Adipose tissue (tissue), 3 donors: Measurements from ENCODE around the gene ZNF446. TPM values are rescaled to one million over a fixed set of nuclear protein-coding genes. Genes with fewer than 3 reads are reported as not detected.

Experiments
- H3K27ac ChIP-seq: one replicate; pipeline ENCODE4 v1.5.1; 2013; ENCODE audit warnings: low read depth, low read length
- WGBS, 3 donors: extraction: QIAGEN DNeasy Blood & Tissue Kit; methylation state at CpG; one replicate each; pipeline ENCODE4 v1.1.7; 2013; 5-methylcytosine and 5-hydroxymethylcytosine counted together
- polyA plus RNA-seq, 3 donors: library from polyadenylated mRNA; stranded (reverse); fragments of 200-250 nt; gene quantifications; one replicate each; pipeline ENCODE4 v1.2.3, GENCODE V29; 2013
- donor health status: healthy with polysubstance abuse.
- donor health status: Bipolar disorder and iron deficiency.
- donor health status: healthy.

ZNF446 gene
- polyA plus RNA-seq, 3 donors: 7.3 to 8.8 (median 7.8) TPM

DNA sequence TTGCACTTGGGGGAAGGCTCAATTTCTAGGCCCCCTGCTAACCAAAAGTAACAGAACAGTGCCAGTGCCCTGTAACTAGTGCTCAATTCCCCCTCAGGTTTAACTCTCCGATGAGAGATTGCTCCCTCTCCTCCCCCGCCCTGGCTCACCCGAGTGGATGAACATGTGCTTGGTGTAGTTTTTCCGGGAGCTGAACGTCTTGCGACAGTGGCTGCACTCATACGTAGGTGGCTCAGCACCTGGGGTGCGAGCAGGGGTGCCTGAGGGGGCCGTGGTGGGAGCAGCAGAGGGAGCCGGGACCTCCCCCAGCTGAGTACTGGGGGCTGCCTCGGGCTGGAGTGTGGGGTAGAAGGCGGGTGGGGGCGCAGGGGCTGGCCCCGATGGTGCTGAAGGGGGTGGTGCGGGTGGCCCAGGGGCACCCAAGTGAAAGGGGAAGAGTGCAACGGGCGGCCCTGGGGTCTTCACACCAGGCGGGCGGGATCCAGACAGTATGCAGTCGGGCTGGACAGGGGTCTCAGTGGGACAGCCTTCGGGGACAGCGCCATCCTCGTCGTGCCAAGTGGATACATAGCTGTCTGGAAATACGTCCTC, 40.2 kb downstream of the ZNF446 start:
- no peak overlapping the region for H3K27ac ChIP-seq
- WGBS, 3 donors: 84 to 89% (median 84%) methylated on average over 25 of the region's 25 CpGs

DNA sequence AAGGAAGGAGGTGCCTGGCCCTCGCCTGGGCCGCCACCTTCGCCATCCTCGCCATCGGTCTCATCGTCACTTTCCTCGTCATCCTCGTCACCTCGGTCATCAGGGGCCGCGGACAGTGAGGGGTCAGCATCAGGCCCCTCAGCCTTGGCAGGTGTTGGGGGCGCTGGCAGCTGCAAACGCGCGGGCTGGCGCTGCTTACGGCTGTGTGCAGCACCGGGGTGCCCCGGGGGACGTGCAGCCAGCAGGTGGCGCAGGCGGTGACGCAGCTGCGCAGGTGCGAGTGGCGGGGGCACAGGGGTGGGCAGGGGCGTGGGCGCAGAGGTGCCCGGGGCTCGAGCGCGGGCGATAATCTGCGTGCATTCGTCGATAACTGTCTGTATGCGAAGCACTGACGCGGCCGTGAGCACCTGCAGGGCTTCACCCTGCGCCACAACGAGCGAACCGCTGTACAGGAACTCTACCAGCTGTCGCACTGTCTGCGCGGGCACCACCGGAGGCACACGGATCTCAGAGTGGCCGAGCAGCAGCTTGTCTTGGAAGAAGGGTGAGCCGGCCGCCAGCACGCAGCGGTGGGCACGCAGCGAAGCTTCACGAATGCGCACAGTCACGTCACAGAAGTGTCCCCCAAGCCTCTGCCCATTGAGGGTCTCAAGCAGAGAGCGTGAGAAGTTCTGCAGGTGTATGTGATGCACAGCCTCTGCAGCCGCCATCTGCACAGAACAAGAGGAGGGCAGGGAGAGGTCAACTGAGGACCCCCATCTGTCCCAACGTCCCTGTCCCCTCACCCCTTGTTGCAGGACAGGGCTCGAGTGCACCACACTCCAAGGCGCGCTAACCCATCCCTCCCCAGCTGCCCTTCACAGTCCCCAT, 41.0 kb downstream of the ZNF446 start:
- H3K27ac ChIP-seq: no peak overlapping the region
- WGBS, 3 donors: 88 to 93% (median 91%) methylated on average over 64 to 65 of the region's 65 CpGs

DNA sequence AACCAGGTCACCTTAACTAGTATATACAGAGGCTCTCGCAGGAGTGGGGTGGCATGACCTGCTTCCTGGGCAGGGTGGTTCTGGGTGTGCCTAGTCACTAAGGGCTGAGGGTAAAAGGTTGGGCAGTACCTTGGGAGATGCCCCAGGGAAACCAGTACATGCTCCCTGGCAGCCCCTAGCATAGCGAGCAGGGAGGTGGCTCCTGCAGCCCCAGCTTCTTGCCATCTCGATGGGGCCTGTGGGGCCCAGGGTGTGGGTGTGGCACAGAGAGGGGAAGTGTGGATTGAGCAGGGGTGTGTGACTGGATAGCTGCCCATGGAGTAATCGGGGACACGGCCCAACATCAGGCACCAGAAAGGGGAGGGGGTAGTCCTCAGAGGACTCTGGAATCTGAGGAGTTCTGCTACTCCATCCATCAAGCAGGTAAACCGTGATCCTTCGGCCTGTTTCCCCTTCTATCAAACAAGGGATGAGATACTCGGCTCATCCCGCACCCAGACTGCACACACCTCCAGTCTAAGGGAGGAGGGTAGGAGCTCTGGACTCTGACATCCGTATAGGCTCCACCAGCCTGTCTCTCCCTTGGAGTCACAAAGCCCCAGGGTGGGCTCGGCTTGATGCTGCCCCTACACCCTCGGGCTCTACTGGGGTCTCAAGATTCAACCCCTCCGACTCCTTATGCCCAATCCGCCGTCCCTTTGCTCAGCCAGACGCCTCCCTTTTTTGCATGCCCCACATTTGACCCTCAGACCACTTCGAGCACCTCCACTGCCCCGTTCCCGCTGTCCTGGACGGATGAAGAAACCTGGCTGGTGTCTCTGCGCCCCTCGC, 42.3 kb downstream of the ZNF446 start:
- no peak overlapping the region for H3K27ac ChIP-seq
- WGBS, 3 donors: 7 to 8% (median 7%) methylated on average over 22 of the region's 22 CpGs

DNA sequence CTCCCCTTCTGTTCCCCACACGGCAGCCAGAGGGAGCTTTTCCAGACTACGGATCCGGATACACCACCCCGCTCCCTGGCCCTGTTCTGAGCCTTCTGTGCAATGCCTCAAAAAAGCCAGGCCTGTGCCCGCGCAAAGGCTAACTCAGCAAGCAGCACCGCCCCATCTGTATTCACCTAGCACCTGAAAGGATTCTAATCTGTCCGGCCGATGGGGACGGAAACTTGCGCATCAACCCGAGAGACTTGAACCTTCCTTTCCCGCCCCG, 42.9 kb downstream of the ZNF446 start:
- no peak overlapping the region for H3K27ac ChIP-seq
- WGBS, 3 donors: 0 to 1% (median 1%) methylated on average over 14 of the region's 14 CpGs

DNA sequence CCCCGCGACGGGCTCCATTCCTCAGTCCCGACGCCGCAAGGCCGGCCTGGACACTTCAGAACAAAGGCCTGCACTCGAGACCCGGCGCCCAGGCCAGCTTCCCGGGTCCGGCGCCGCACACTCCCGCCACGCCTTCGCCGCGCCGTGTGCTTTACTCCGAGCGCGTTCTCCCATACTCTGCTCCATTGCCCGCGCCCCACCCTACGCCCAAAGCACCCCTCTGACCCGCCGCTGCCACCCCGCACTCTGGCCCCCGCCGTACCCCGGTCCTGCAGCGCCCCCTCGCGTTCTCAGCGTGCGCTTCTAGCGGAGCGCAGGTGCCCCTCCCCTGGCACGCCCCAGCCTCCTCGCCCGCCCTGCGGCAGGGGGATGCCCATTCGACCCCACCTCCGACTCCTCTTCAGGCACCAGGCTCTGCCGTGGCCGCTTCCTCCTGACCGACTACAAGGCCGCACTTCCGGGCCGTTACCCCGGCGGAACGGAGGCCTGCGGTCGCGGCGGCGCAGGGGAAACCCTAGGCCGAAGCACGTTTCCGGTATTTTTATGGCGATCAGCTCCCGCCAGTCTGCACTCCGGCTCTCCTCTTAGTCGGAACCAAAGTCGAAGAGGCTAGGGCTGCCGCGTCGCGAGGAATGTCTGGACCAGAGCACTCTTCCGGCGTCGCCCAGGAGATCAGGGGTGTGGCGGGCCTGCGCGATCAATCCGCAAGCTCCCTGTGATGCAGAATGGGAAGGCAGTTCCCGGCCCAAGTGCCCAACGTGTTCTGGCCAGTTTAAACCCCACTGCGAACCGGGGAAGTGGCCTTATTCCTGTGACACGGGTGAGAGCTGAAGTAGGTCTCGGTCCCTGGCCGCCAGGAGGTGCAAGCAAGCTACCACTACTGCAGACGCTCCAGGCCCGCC, 43.5 kb downstream of the ZNF446 start, which contains the start of gene ZBTB45:
Gene ZBTB45, minus strand, starts transcription at position 456 of the 902 bp plus-strand sequence. CDS start 2,137 bp downstream, outside the sequence.
- H3K27ac ChIP-seq: peak within 1 kb of the TSS; percentile 35
- 0 to 1% (median 0%) methylated on average over 87 of the region's 87 CpGs for WGBS, 3 donors

DNA sequence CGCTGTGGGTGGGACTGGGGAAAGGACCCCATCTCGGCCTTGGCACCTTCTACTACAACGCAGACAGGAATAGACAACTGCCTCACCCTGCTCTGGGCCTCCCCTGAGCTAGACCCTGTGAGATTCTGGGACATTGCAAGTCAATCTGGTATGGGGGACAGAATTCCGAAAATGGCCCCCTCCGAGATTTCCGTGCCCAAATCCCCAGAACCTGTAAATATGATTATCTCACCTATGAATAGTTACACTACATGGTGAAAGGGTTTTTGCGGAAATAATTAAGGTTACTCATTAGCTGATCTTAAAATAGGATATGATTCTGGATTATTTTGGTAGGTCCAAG, 44.1 kb downstream of the ZNF446 start:
- no peak overlapping the region for H3K27ac ChIP-seq
- 9 to 13% (median 10%) methylated on average over 7 of the region's 7 CpGs for WGBS, 3 donors

DNA sequence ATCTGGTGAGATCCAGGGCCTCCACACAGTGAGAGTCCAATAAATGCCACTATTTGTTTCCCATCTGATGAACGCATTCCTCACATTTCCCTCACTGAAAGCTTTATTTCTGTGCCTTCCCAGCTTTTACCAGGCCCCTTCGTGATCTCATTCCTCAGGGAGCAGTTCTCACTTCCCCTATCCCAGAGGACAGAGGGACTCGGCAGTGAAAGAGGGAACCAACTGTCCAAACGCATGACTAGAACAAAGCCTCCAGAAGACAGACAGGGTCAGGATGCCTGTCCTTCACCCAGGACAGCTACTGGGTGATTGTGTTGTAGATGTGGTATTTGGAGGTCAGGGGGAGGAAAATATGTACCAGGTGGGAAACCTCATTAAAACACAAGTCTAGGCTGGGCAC, 45.5 kb downstream of the ZNF446 start:
- H3K27ac ChIP-seq: no peak overlapping the region
- WGBS, 3 donors: 59 to 66% (median 61%) methylated on average over 4 of the region's 4 CpGs

DNA sequence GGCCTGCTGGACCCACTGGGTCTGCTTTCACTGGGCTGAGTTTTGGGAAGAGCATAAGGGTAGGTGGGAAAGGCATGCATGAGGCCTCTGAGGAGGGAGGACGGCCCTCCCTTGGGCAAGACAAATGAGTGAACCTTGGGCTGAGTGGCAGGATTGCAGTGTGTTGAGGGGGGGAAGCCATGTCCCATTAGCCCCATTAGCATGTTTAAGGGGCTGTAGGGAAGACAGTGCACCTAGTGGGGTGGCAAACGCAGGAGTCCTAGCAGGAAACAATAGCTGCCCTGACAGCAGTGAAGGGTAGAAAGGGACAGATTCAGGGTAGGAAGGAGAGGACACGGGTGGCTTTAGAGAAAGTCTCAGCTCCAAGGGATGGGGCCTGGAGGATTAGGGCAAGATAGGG, 46.6 kb downstream of the ZNF446 start:
- no peak overlapping the region for H3K27ac ChIP-seq
- 77 to 89% (median 87%) methylated on average over 3 of the region's 3 CpGs for WGBS, 3 donors

DNA sequence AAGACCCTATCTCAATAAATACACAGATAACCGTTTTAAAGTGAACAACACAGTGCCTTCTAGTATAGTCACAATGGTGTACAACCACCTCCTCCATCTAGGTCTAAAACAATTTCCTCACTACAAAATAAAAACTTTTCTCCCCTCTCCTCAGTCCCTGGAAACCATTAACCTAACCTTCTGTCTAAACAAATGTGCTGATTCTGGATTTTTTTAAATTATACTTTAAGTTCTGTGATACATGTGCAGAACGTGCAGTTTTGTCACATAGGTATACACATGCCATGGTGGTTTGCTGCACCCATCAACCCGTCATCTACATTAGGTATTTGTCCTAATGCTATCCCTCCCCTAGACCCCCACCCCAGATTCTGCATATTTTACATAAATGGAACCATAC, 53.3 kb downstream of the ZNF446 start:
- WGBS, 3 donors: 63 to 79% (median 75%) methylated on average over 3 of the region's 3 CpGs

More for the DNA sequence above, 53.3 kb downstream of the ZNF446 start:
- no peak overlapping the region for H3K27ac ChIP-seq

Other genes starting within 250 kb of the ZNF446 start
- 10 to 100 TPM; 10.1 to 10.6 (median 10.2) TPM for gene ZNF544, start 247.4 kb upstream of the ZNF446 start, polyA plus RNA-seq
- gene ZNF8, start 197.4 kb upstream of the ZNF446 start, polyA plus RNA-seq: 1 to 10 TPM in 1 of 3 donors, under 1 TPM in 2; 0.68 to 1.1 (median 0.90) TPM
- gene ERVK3-1, start 171.0 kb upstream of the ZNF446 start, polyA plus RNA-seq: 10 to 100 TPM; 19.6 to 39.2 (median 25.0) TPM
- gene ZSCAN22, start 149.4 kb upstream of the ZNF446 start, polyA plus RNA-seq: 1 to 10 TPM in 1 of 3 donors, under 1 TPM in 2; 0.67 to 1.1 (median 0.80) TPM
- 10 to 100 TPM; 12.8 to 38.3 (median 14.1) TPM for gene A1BG, start 122.9 kb upstream of the ZNF446 start, polyA plus RNA-seq
- gene ZNF497, start 113.6 kb upstream of the ZNF446 start, polyA plus RNA-seq: 1 to 10 TPM in 1 of 3 donors, under 1 TPM in 2; 0.22 to 1.3 (median 0.51) TPM
- 1 to 10 TPM in 2 of 3 donors, under 1 TPM in 1; 0.56 to 1.6 (median 1.0) TPM for gene ZNF837, start 95.3 kb upstream of the ZNF446 start, polyA plus RNA-seq
- gene RPS5, start 89.1 kb upstream of the ZNF446 start, polyA plus RNA-seq: 1,000 to 10,000 TPM; 1,642 to 2,053 (median 1,868) TPM
- gene RNF225, start 80.7 kb upstream of the ZNF446 start, polyA plus RNA-seq: not detected
- 10 to 100 TPM in 1 of 3 donors, 1 to 10 TPM in 2; 3.1 to 10.6 (median 5.5) TPM for gene ZNF584, start 67.7 kb upstream of the ZNF446 start, polyA plus RNA-seq
- gene ZNF132, start 36.2 kb upstream of the ZNF446 start, polyA plus RNA-seq: 1 to 10 TPM in 1 of 3 donors, under 1 TPM in 2; 0.45 to 1.0 (median 0.89) TPM
- 1 to 10 TPM; 1.8 to 2.9 (median 2.0) TPM for gene ZNF324B, start 24.7 kb upstream of the ZNF446 start, polyA plus RNA-seq
- gene ZNF324, start 9.3 kb upstream of the ZNF446 start, polyA plus RNA-seq: 1 to 10 TPM; 4.0 to 6.0 (median 4.3) TPM
- gene SLC27A5, start 35.6 kb downstream of the ZNF446 start, polyA plus RNA-seq: 10 to 100 TPM; 11.7 to 19.5 (median 12.5) TPM
- gene ZBTB45, start 43.5 kb downstream of the ZNF446 start, polyA plus RNA-seq: 1 to 10 TPM; 5.3 to 8.2 (median 6.6) TPM
- gene TRIM28, start 67.7 kb downstream of the ZNF446 start, polyA plus RNA-seq: 100 to 1,000 TPM; 154 to 206 (median 156) TPM
- 100 to 1,000 TPM in 2 of 3 donors, 10 to 100 TPM in 1; 96.8 to 196 (median 184) TPM for gene CHMP2A, start 78.8 kb downstream of the ZNF446 start, polyA plus RNA-seq
- gene UBE2M, start 82.3 kb downstream of the ZNF446 start, polyA plus RNA-seq: 10 to 100 TPM; 26.7 to 47.6 (median 46.1) TPM
- gene MZF1, start 97.0 kb downstream of the ZNF446 start, polyA plus RNA-seq: 10 to 100 TPM; 11.2 to 16.4 (median 14.7) TPM